Tibial nerve (tissue), 4 donors: ENCODE measurements around the gene RHOBTB1. TPM values are rescaled to one million over a fixed set of nuclear protein-coding genes. Genes with fewer than 3 reads are reported as not detected.

Source experiments
- DNase-seq, 2 donors: peaks; one replicate each; pipeline ENCODE4 v3.0.0-alpha.2; 2019; ENCODE audit warnings: low spot score in 2 of 2
- H3K27ac ChIP-seq, 4 donors: fragments of 200-600 bp; sonication (generic) in 3 of 4; one replicate each; pipeline ENCODE4 v1.5.1; 2017 to 2019; ENCODE audit warnings: mild to moderate bottlenecking in 1 of 4
- H3K27me3 ChIP-seq, 2 donors: fragments of 200-600 bp; sonication (generic) in 1 of 2; one replicate each; pipeline versions ENCODE4 v1.5.1 to v1.6.0; 2017 to 2019
- H3K36me3 ChIP-seq, 3 donors: fragments of 200-600 bp; sonication (generic); one replicate each; pipeline ENCODE4 v1.5.1; 2018 to 2019
- H3K4me1 ChIP-seq, 4 donors: fragments of 200-600 bp; sonication (generic) in 3 of 4; one replicate each; pipeline ENCODE4 v1.5.1; 2017 to 2019
- H3K4me3 ChIP-seq, 4 donors: fragments of 200-600 bp; sonication (generic) in 3 of 4; one replicate each; pipeline ENCODE4 v1.5.1; 2017 to 2019; ENCODE audit warnings: mild to moderate bottlenecking in 1 of 4, moderate library complexity in 1 of 4
- H3K9me3 ChIP-seq, 4 donors: fragments of 200-600 bp; sonication (generic) in 3 of 4; one replicate each; pipeline ENCODE4 v1.5.1; 2017 to 2019
- CTCF ChIP-seq, 5 experiments: fragments of 200-600 bp in 3 of 5; fragments of 450-650 bp in 2 of 5; sonication (generic) in 3 of 5; IDR thresholded peaks; one replicate each; pipeline ENCODE4 v1.5.1; 2016 to 2019; ENCODE audit warnings: antibody characterized with exemption in 5 of 5, mild to moderate bottlenecking in 3 of 5, moderate library complexity in 2 of 5
- EP300 ChIP-seq, 2 donors: sonication (generic); formaldehyde crosslinking; IDR thresholded peaks; one replicate each; pipeline ENCODE4 v1.6.1; 2017; ENCODE audit warnings: antibody characterized with exemption in 2 of 2, mild to moderate bottlenecking in 1 of 2
- POLR2A ChIP-seq, 2 donors: fragments of 450-650 bp; IDR thresholded peaks; one replicate each; pipeline ENCODE4 v1.6.1; 2017; ENCODE audit warnings: antibody characterized with exemption in 2 of 2, mild to moderate bottlenecking in 2 of 2, moderate library complexity in 2 of 2
- WGBS, 2 donors: methylation state at CpG; one replicate each; pipeline ENCODE4 v1.1.5; 2018; 5-methylcytosine and 5-hydroxymethylcytosine counted together
- total RNA-seq, 4 donors: library from RNA; depleted of rRNA; stranded (reverse); fragments of >200 nt; gene quantifications; one replicate each; pipeline ENCODE4 v1.1.0, GENCODE V29; 2016

The RHOBTB1 gene
- total RNA-seq, 4 donors from 2014 or later: 5.7 to 28.2 (median 5.9) TPM

- no peak for TF ChIP-seq POLR2A (IDR thresholded peaks at IDR 0.05)
- TF ChIP-seq CTCF (IDR thresholded peaks at IDR 0.05): no peak
- TF ChIP-seq EP300 (IDR thresholded peaks at IDR 0.05): peak in 1 of 2 donors; percentile 9
- H3K4me1 ChIP-seq: peaks cover 0 to 33% (median 0%) of the 10 kb centered on the region in 4 donors
- WGBS, 2 donors: 85 to 89% methylated on average over 5 of the region's 5 CpGs
These were observed 6.0 kb downstream of the RHOBTB1 start for GRCh38 chr10:60937784-60938654.

GRCh38 chr10:60937022-60937421, 7.0 kb downstream of the RHOBTB1 start:
- no peaks in the 10 kb centered on the region for H3K36me3 ChIP-seq
- H3K4me3 ChIP-seq: no peak overlapping the region
- DNase-seq: no peak
- TF ChIP-seq CTCF (IDR thresholded peaks at IDR 0.05) (no peak), EP300 (IDR thresholded peaks at IDR 0.05) (no peak), POLR2A (IDR thresholded peaks at IDR 0.05) (no peak)
- no peaks in the 10 kb centered on the region for H3K9me3 ChIP-seq
- no peak overlapping the region for H3K27ac ChIP-seq
- WGBS, 2 donors: 84 to 85% methylated on average over 4 of the region's 4 CpGs
- no peaks in the 10 kb centered on the region for H3K27me3 ChIP-seq
- peaks cover 0 to 23% (median 0%) of the 10 kb centered on the region in 4 donors for H3K4me1 ChIP-seq

More at GRCh38 chr10:60937784-60938654, 6.0 kb downstream of the RHOBTB1 start:
- peak overlapping the region in 1 of 4 donors; percentile 18 for H3K27ac ChIP-seq
- no peak for DNase-seq
- no peak overlapping the region for H3K4me3 ChIP-seq
- H3K27me3 ChIP-seq: no peaks in the 10 kb centered on the region
- H3K9me3 ChIP-seq: no peaks in the 10 kb centered on the region
- H3K36me3 ChIP-seq: no peaks in the 10 kb centered on the region

- 55 to 58% methylated on average over 6 of the region's 6 CpGs for WGBS, 2 donors
- Histone ChIP-seq H3K4me1 (peaks cover 0 to 16% (median 0%) of the 10 kb centered on the region in 4 donors), H3K36me3 (no peaks in the 10 kb centered on the region), H3K9me3 (no peaks in the 10 kb centered on the region), H3K27me3 (no peaks in the 10 kb centered on the region), H3K27ac (no peak overlapping the region), H3K4me3 (no peak overlapping the region)
- DNase-seq: no peak
- TF ChIP-seq CTCF (IDR thresholded peaks at IDR 0.05) (no peak), EP300 (IDR thresholded peaks at IDR 0.05) (no peak), POLR2A (IDR thresholded peaks at IDR 0.05) (no peak)
These were observed 9.5 kb downstream of the RHOBTB1 start for GRCh38 chr10:60934215-60935175.

- TF ChIP-seq POLR2A (IDR thresholded peaks at IDR 0.05) (no peak), EP300 (IDR thresholded peaks at IDR 0.05) (no peak), CTCF (IDR thresholded peaks at IDR 0.05) (no peak)
- no peak overlapping the region for H3K4me3 ChIP-seq
- no peak for DNase-seq
- peaks cover 0 to 10% (median 0%) of the 10 kb centered on the region in 4 donors for H3K4me1 ChIP-seq
- H3K36me3 ChIP-seq: peaks cover 0 to 5% (median 0%) of the 10 kb centered on the region in 3 donors
- no peak overlapping the region for H3K27ac ChIP-seq
- H3K27me3 ChIP-seq: no peaks in the 10 kb centered on the region
- WGBS, 2 donors: 82% methylated on average over 4 of the region's 4 CpGs
- no peaks in the 10 kb centered on the region for H3K9me3 ChIP-seq
These were observed 11.2 kb downstream of the RHOBTB1 start for GRCh38 chr10:60932756-60933155.
